ENCODE data around the gene RNU6-9. TPM values are rescaled to one million over a fixed set of nuclear protein-coding genes. Genes with fewer than 3 reads are reported as not detected.

Gene RNU6-9
- not detected in 2 replicates for total RNA-seq (2021)
- percentile 27 among the genes with signal in this experiment for Bru-seq, nascent RNA
- not detected for BruChase-seq, experiment 1, labeled RNA remaining after a 2-hour chase
- BruChase-seq, experiment 2, labeled RNA remaining after a 6-hour chase, result not detected
- long read RNA-seq, partial matches to known transcripts, result 0 of 2 reads
- long read RNA-seq, other reads (novel, unspliced or antisense), result 0 of 2 reads

- TF ChIP-seq EZH2 (IDR thresholded peaks at IDR 0.05; ENCODE audit: low read depth), result no peak
- TF ChIP-seq, protein P1, sequence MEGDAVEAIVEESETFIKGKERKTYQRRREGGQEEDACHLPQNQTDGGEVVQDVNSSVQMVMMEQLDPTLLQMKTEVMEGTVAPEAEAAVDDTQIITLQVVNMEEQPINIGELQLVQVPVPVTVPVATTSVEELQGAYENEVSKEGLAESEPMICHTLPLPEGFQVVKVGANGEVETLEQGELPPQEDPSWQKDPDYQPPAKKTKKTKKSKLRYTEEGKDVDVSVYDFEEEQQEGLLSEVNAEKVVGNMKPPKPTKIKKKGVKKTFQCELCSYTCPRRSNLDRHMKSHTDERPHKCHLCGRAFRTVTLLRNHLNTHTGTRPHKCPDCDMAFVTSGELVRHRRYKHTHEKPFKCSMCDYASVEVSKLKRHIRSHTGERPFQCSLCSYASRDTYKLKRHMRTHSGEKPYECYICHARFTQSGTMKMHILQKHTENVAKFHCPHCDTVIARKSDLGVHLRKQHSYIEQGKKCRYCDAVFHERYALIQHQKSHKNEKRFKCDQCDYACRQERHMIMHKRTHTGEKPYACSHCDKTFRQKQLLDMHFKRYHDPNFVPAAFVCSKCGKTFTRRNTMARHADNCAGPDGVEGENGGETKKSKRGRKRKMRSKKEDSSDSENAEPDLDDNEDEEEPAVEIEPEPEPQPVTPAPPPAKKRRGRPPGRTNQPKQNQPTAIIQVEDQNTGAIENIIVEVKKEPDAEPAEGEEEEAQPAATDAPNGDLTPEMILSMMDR (conservative IDR thresholded peaks at IDR 0.05), result no peak
- H3K9me3 ChIP-seq (ENCODE audit: insufficient read depth, low read depth), result no peaks in the 10 kb centered on the region
- H3F3A ChIP-seq (ENCODE audit: insufficient read depth, low read depth), result peaks cover 20% of the 10 kb centered on the region; the same call in 1 of the 2 replicates
- no peaks in the 10 kb centered on the region for H3K4me1 ChIP-seq (replicated peaks; ENCODE audit: insufficient read depth)
- peak within 1 kb of the TSS; percentile 49; the same call in 1 of the 2 replicates for H2AFZ ChIP-seq
- H3K4me2 ChIP-seq, result peak within 1 kb of the TSS; percentile 67
- peak within 1 kb of the TSS; percentile 85 for H3K4me3 ChIP-seq
- POLR2A ChIA-PET (ENCODE audit: unreplicated experiment), result no interaction called here
- no peaks in the 10 kb centered on the region for H3K9me2 ChIP-seq (ENCODE audit: insufficient read depth)
- no peaks in the 10 kb centered on the region for H3K27me3 ChIP-seq (ENCODE audit: insufficient read depth, low read depth)
- intact Hi-C loops (cut with micrococcal nuclease; ENCODE audit: unreplicated experiment), result no loop called here
- peak within 1 kb of the TSS; percentile 76 for H3K27ac ChIP-seq
- CTCF ChIA-PET, result no interaction called here
- no peaks in the 10 kb centered on the region for H3K36me3 ChIP-seq (ENCODE audit: low read depth)
- peak; percentile 79 to 88 for DNase-seq
- BruUV-seq (replicated peaks), result TSS peak; percentile 100
- H3K79me2 ChIP-seq (ENCODE audit: low read depth), result peaks cover 6% of the 10 kb centered on the region; the same call in 1 of the 2 replicates
- H4K20me1 ChIP-seq (ENCODE audit: insufficient read depth), result peaks cover 10% of the 10 kb centered on the region; the same call in 1 of the 2 replicates
These were observed at the start of gene RNU6-9, which contains the start of gene MED16 for GRCh38 chr19:892894-893689. RNU6-9 (plus strand) TSS chr19:893484. MED16 (minus strand) TSS chr19:893187; CDS start chr19:891131, 2,056 bp downstream.

DNA sequence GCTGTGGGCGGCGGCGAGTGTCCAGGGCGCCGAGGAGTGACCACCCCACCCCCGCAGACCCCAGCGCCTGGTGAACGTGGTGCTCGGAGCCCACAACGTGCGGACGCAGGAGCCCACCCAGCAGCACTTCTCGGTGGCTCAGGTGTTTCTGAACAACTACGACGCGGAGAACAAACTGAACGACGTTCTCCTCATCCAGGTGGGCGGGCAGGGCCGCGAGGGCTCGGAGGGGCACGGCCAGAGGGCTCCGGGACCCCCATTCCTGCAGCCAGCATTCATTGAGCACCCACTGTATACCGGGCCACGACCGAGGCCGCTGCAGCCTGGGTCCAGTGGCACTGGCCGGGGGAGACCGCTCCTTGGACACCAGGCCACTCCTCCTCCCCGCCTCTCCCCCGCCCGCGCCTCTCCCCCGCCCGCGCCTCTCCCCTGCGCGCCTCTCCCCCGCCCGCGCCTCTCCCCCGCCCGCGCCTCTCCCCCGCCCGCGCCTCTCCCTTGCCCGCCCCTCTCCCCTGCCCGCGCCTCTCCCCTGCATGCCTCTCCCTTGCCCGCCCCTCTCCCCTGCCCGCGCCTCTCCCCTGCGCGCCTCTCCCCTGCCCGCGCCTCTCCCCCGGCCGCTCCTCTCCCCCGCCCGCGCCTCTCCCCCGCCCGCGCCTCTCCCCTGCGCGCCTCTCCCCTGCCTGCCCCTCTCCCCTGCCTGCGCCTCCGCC is 49.3 kb upstream of the RNU6-9 start:
- H2AFZ ChIP-seq, result no peak overlapping the region
- POLR2A ChIA-PET (ENCODE audit: unreplicated experiment), result no interaction called here
- H3K4me3 ChIP-seq, result peak overlapping the region; percentile 44

More for the DNA sequence above, 49.3 kb upstream of the RNU6-9 start:
- CTCF ChIA-PET, result no interaction called here
- intact Hi-C loops (cut with micrococcal nuclease; ENCODE audit: unreplicated experiment), result no loop called here
- no peaks in the 10 kb centered on the region; the same call in 1 of the 2 replicates for H3K4me1 ChIP-seq (replicated peaks; ENCODE audit: insufficient read depth)
- TF ChIP-seq EZH2 (IDR thresholded peaks at IDR 0.05; ENCODE audit: low read depth), result no peak
- TF ChIP-seq, protein P1 (conservative IDR thresholded peaks at IDR 0.05), result no peak
- H3K27me3 ChIP-seq (ENCODE audit: insufficient read depth, low read depth), result peaks cover 57% of the 10 kb centered on the region
- no peak for DNase-seq
- H3F3A ChIP-seq (ENCODE audit: insufficient read depth, low read depth), result peaks cover 8% of the 10 kb centered on the region; the same call in 1 of the 2 replicates
- no peaks in the 10 kb centered on the region for H3K9me2 ChIP-seq (ENCODE audit: insufficient read depth)
- H3K36me3 ChIP-seq (ENCODE audit: low read depth), result no peaks in the 10 kb centered on the region
- BruUV-seq (replicated peaks), result no TSS peak
- H4K20me1 ChIP-seq (ENCODE audit: insufficient read depth), result no peaks in the 10 kb centered on the region
- peak overlapping the region; percentile 82 for H3K4me2 ChIP-seq
- H3K79me2 ChIP-seq (ENCODE audit: low read depth), result no peaks in the 10 kb centered on the region
- H3K9me3 ChIP-seq (ENCODE audit: insufficient read depth, low read depth), result no peaks in the 10 kb centered on the region
- H3K27ac ChIP-seq, result no peak overlapping the region
